PC-3 (cell line): ENCODE results near the gene KCNQ1. TPM values are rescaled to one million over a fixed set of nuclear protein-coding genes. Genes with fewer than 3 reads are reported as not detected.

ENCODE experiments used
- ATAC-seq: fragments of 200-7000 bp; cut with Tn5 transposase; 2 replicates; pipeline ENCODE4 v1.9.1; 2020; ENCODE audit warnings: mild to moderate bottlenecking, moderate library complexity
- BruUV-seq: library from RNA; stranded (reverse); fragments of 400-500 nt; replicated peaks from 2 replicates; lab custom pipeline; 2021; lab: Mats Ljungman, UMichigan
- CTCF ChIA-PET: fragments of 300-600 bp; sonication (Branson Sonifier 250); formaldehyde crosslinking; loops from one replicate; lab custom pipeline; 2022; ENCODE audit warnings: antibody characterized with exemption; lab: Charles Lee
- POLR2A ChIA-PET: fragments of 300-600 bp; sonication (Branson Sonifier 250); formaldehyde crosslinking; loops from one replicate; lab custom pipeline; 2022; ENCODE audit warnings: antibody characterized with exemption; ENCODE audit not compliant: unreplicated experiment; lab: Charles Lee
- DNase-seq: peaks from one replicate; pipeline ENCODE4 v3.0.0-alpha.2; 2015
- H2AFZ ChIP-seq: fragments of 300-600 bp; sonication (generic); 2 replicates; pipeline ENCODE4 v1.6.0; 2016; ENCODE audit warnings: antibody characterized with exemption, low read length
- H3F3A ChIP-seq: fragments of 300-600 bp; sonication (generic); one replicate; pipeline ENCODE4 v1.6.0; 2017; ENCODE audit warnings: antibody characterized with exemption, low read length, control low read depth, mild to moderate bottlenecking; ENCODE audit not compliant: unreplicated experiment
- H3K27ac ChIP-seq: fragments of 300-600 bp; sonication (generic); 2 replicates; pipeline ENCODE4 v1.5.1; 2016; ENCODE audit warnings: mild to moderate bottlenecking, low read length
- H3K27me3 ChIP-seq: fragments of 300-600 bp; sonication (generic); 2 replicates; pipeline ENCODE4 v1.6.1; 2016; ENCODE audit warnings: low read length, mixed read lengths
- H3K36me3 ChIP-seq: fragments of 300-600 bp; sonication (generic); 2 replicates; pipeline ENCODE4 v1.6.1; 2016; ENCODE audit warnings: low read depth, mixed run types, low read length, mixed read lengths
- H3K4me1 ChIP-seq: fragments of 300-600 bp; sonication (generic); 2 replicates; pipeline ENCODE4 v1.5.1; 2016; ENCODE audit warnings: low read length; ENCODE audit not compliant: insufficient read depth
- H3K4me2 ChIP-seq: fragments of 300-600 bp; sonication (generic); 2 replicates; pipeline ENCODE4 v1.6.0; 2016; ENCODE audit warnings: low read length
- H3K4me3 ChIP-seq: fragments of 300-600 bp; sonication (generic); 2 replicates; pipeline ENCODE4 v1.5.1; 2016; ENCODE audit warnings: mild to moderate bottlenecking, low read length, mixed read lengths
- H3K79me2 ChIP-seq: fragments of 300-600 bp; sonication (generic); 2 replicates; pipeline ENCODE4 v1.6.1; 2017; ENCODE audit warnings: low read length, mixed read lengths
- H3K9ac ChIP-seq: fragments of 300-600 bp; sonication (generic); 2 replicates; pipeline ENCODE4 v1.6.0; 2016; ENCODE audit warnings: mild to moderate bottlenecking, low read length
- H3K9me2 ChIP-seq: fragments of 300-600 bp; sonication (generic); replicated peaks from 2 replicates; pipeline ENCODE4 v1.6.1; 2016; ENCODE audit warnings: mixed run types, low read length, mixed read lengths
- H3K9me3 ChIP-seq: fragments of 300-600 bp; sonication (generic); 2 replicates; pipeline ENCODE4 v1.6.1; 2016; ENCODE audit warnings: low read length, mixed read lengths
- H4K20me1 ChIP-seq: fragments of 300-600 bp; sonication (generic); 2 replicates; pipeline ENCODE4 v1.6.1; 2016; ENCODE audit warnings: low read length, mixed read lengths
- EZH2 ChIP-seq: fragments of 300-600 bp; sonication (generic); IDR thresholded peaks from one replicate; pipeline ENCODE4 v1.6.1; 2017; ENCODE audit warnings: antibody characterized with exemption, mild to moderate bottlenecking, low read length; ENCODE audit not compliant: unreplicated experiment
- EZH2phosphoT487 ChIP-seq: fragments of 300-600 bp; sonication (generic); IDR thresholded peaks from 2 replicates; pipeline ENCODE4 v1.6.1; 2018; ENCODE audit warnings: mild to moderate bottlenecking, antibody characterized with exemption, low read length, borderline replicate concordance
- intact Hi-C: fragments of 100-400 bp; cut with micrococcal nuclease; formaldehyde crosslinking; loops from 2 replicates; pipeline ENCODE4 v1.9.0; 2023
- total RNA-seq: library from RNA; depleted of rRNA; stranded (reverse); fragments of >200 nt; gene quantifications from 2 replicates; pipeline ENCODE4 v1.2.3, GENCODE V29; 2014
- TF ChIP-seq, protein P1 (sequence below): fragments of 300-600 bp; sonication (generic); conservative IDR thresholded peaks from 2 replicates; pipeline ENCODE4 v1.5.1; 2017; ENCODE audit warnings: antibody characterized with exemption, low read depth, mild to moderate bottlenecking, low read length

KCNQ1 gene
- total RNA-seq, 1 experiment from 2014 or later = 0.40 TPM

DNA sequence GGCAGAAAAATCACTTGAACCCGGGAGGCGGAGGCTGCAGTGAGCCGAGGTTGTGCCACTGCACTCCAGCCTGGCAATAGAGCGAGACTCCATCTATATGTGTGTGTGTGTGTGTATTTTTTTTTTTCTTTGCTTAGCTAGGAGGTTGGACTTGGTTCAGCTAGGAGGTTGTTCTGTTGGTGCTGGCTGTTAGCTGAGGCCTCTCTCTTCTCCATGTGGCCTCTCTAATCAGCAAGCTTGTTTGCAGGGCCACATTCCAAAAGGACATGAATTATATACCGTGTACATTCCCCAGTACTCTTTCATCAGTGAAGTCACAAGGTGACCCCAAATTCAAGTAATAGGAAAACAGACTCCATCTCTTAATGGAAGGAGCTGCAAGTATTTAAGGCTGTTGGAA, 322.3 kb downstream of the KCNQ1 start:
- TF ChIP-seq EZH2 (no peak), EZH2phosphoT487 (no peak)
- TF ChIP-seq, protein P1, sequence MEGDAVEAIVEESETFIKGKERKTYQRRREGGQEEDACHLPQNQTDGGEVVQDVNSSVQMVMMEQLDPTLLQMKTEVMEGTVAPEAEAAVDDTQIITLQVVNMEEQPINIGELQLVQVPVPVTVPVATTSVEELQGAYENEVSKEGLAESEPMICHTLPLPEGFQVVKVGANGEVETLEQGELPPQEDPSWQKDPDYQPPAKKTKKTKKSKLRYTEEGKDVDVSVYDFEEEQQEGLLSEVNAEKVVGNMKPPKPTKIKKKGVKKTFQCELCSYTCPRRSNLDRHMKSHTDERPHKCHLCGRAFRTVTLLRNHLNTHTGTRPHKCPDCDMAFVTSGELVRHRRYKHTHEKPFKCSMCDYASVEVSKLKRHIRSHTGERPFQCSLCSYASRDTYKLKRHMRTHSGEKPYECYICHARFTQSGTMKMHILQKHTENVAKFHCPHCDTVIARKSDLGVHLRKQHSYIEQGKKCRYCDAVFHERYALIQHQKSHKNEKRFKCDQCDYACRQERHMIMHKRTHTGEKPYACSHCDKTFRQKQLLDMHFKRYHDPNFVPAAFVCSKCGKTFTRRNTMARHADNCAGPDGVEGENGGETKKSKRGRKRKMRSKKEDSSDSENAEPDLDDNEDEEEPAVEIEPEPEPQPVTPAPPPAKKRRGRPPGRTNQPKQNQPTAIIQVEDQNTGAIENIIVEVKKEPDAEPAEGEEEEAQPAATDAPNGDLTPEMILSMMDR = no peak
- Histone ChIP-seq H3F3A (no peaks in the 10 kb centered on the region), H3K4me3 (no peak overlapping the region), H3K79me2 (no peaks in the 10 kb centered on the region), H4K20me1 (no peaks in the 10 kb centered on the region), H3K36me3 (no peaks in the 10 kb centered on the region), H3K9ac (no peak overlapping the region), H3K4me1 (peaks cover 10% of the 10 kb centered on the region), H2AFZ (no peak overlapping the region), H3K4me2 (no peak overlapping the region), H3K9me3 (no peaks in the 10 kb centered on the region), H3K9me2 (no peaks in the 10 kb centered on the region), H3K27ac (no peak overlapping the region), H3K27me3 (no peaks in the 10 kb centered on the region)
- no TSS peak for BruUV-seq
- ChIA-PET POLR2A (no interaction called here), CTCF (no interaction called here)
- intact Hi-C loops = no loop called here
- ATAC-seq (no peak), DNase-seq (no peak)

DNA sequence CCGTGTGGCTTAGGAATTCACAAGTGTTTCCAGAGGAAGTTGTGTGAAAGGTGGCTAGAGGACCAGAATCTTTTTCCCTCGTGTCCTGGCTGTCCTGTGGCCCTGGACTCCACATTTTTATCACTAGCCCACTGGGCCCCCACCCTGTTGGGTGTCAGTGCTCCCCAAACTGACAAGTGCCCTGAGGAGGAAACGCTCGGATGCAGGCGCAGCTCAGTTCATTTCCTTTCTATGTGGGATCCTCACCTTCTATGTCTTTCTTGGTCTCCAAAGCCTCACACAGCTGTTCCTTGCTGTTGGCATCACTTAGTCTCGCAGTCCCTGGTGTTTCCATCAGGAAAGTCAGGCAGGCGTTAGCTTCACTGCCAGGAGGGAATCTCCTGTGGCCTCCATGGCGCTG, 323.0 kb downstream of the KCNQ1 start:
- Histone ChIP-seq H3K36me3 (no peaks in the 10 kb centered on the region), H3K4me3 (no peak overlapping the region), H3K27me3 (no peaks in the 10 kb centered on the region), H3K9me2 (no peaks in the 10 kb centered on the region), H3K9ac (no peak overlapping the region), H3K4me1 (peaks cover 15% of the 10 kb centered on the region), H4K20me1 (no peaks in the 10 kb centered on the region), H3K79me2 (no peaks in the 10 kb centered on the region), H3K4me2 (no peak overlapping the region), H2AFZ (no peak overlapping the region), H3K9me3 (no peaks in the 10 kb centered on the region), H3K27ac (no peak overlapping the region), H3F3A (no peaks in the 10 kb centered on the region)
- no TSS peak for BruUV-seq
- TF ChIP-seq EZH2 (no peak), EZH2phosphoT487 (no peak)
- TF ChIP-seq, protein P1 = no peak
- ChIA-PET POLR2A (no interaction called here), CTCF (no interaction called here)
- intact Hi-C loops = no loop called here
- no peak for DNase-seq
- no peak for ATAC-seq

- BruUV-seq = no TSS peak
- POLR2A ChIA-PET = no interaction called here
- H3K4me3 ChIP-seq = no peak overlapping the region
- DNase-seq = peak; percentile 85
- CTCF ChIA-PET = no interaction called here
- TF ChIP-seq, protein P1 = no peak
- TF ChIP-seq EZH2phosphoT487 = no peak
- no peak overlapping the region for H2AFZ ChIP-seq
- H3K4me2 ChIP-seq = peak overlapping the region; percentile 33; the same call in 1 of the 2 replicates
- no peak overlapping the region for H3K27ac ChIP-seq
- no peaks in the 10 kb centered on the region for H3K9me3 ChIP-seq
- no peaks in the 10 kb centered on the region for H3K79me2 ChIP-seq
- peak; percentile 96 for ATAC-seq
- H4K20me1 ChIP-seq = no peaks in the 10 kb centered on the region
- H3K36me3 ChIP-seq = no peaks in the 10 kb centered on the region
- H3K9ac ChIP-seq = no peak overlapping the region
- no peaks in the 10 kb centered on the region for H3K9me2 ChIP-seq
- intact Hi-C loops = no loop called here
- no peaks in the 10 kb centered on the region for H3K27me3 ChIP-seq
- no peaks in the 10 kb centered on the region for H3F3A ChIP-seq
- H3K4me1 ChIP-seq = peaks cover 19% of the 10 kb centered on the region
Observed at GRCh38 chr11:2768471-2769408, 323.9 kb downstream of the KCNQ1 start.
